A673 (cell line): ENCODE data around the gene SRP72. TPM values are rescaled to one million over a fixed set of nuclear protein-coding genes. Genes with fewer than 3 reads are reported as not detected.

ENCODE experiments used
- BruUV-seq: library from RNA; stranded (reverse); fragments of 400-500 nt; replicated peaks from 2 replicates; lab custom pipeline; 2021; lab: Mats Ljungman, UMichigan
- CTCF ChIA-PET: fragments of 300-600 bp; sonication (Branson Sonifier 250); formaldehyde crosslinking; loops from one replicate; lab custom pipeline; 2022; ENCODE audit warnings: antibody characterized with exemption; lab: Charles Lee
- POLR2A ChIA-PET: fragments of 300-600 bp; sonication (Branson Sonifier 250); formaldehyde crosslinking; loops from one replicate; lab custom pipeline; 2022; ENCODE audit warnings: antibody characterized with exemption; ENCODE audit not compliant: low non-redundant PET; lab: Charles Lee
- DNase-seq: peaks from one replicate; pipeline ENCODE4 v3.0.0-alpha.2; 2015; ENCODE audit warnings: low spot score
- H3K27ac ChIP-seq: fragments of 200-600 bp; sonication (generic); 2 replicates; pipeline ENCODE4 v1.5.1; 2016; ENCODE audit warnings: mixed run types, low read depth, mild to moderate bottlenecking, mixed read lengths, antibody characterized with exemption, low read length; ENCODE audit not compliant: poor library complexity, severe bottlenecking
- H3K27me3 ChIP-seq: fragments of 200-600 bp; sonication (generic); replicated peaks from 2 replicates; pipeline ENCODE4 v1.6.1; 2017; ENCODE audit warnings: mixed run types, low read depth, mild to moderate bottlenecking, mixed read lengths, antibody characterized with exemption, low read length; ENCODE audit not compliant: insufficient read depth, poor library complexity
- H3K36me3 ChIP-seq: fragments of 200-600 bp; sonication (generic); 2 replicates; pipeline ENCODE4 v1.6.1; 2016; ENCODE audit warnings: mixed run types, mild to moderate bottlenecking, mixed read lengths, antibody characterized with exemption, low read length; ENCODE audit not compliant: insufficient read depth, poor library complexity, severe bottlenecking
- H3K4me1 ChIP-seq: fragments of 200-600 bp; sonication (generic); 2 replicates; pipeline ENCODE4 v1.6.1; 2017; ENCODE audit warnings: mixed run types, mild to moderate bottlenecking, mixed read lengths, antibody characterized with exemption, low read length; ENCODE audit not compliant: insufficient read depth, poor library complexity, severe bottlenecking
- H3K4me3 ChIP-seq: fragments of 200-600 bp; sonication (generic); 2 replicates; pipeline ENCODE4 v1.5.1; 2016; ENCODE audit warnings: low read depth, mixed run types, mild to moderate bottlenecking, mixed read lengths, low read length; ENCODE audit not compliant: poor library complexity, severe bottlenecking
- H3K9me3 ChIP-seq: fragments of 200-600 bp; sonication (generic); 2 replicates; pipeline ENCODE4 v1.6.1; 2016; ENCODE audit warnings: mixed run types, low read depth, mild to moderate bottlenecking, mixed read lengths, antibody characterized with exemption, low read length; ENCODE audit not compliant: poor library complexity, severe bottlenecking
- EZH2 ChIP-seq: fragments of 200-600 bp; sonication (generic); IDR thresholded peaks from 2 replicates; pipeline ENCODE4 v1.6.1; 2017; ENCODE audit warnings: borderline replicate concordance, low read depth, mild to moderate bottlenecking, mixed read lengths, antibody characterized with exemption, low read length; ENCODE audit not compliant: poor library complexity, severe bottlenecking
- intact Hi-C: fragments of 100-400 bp; cut with micrococcal nuclease; formaldehyde crosslinking; loops from one replicate; pipeline ENCODE4 v1.10.0; 2022; ENCODE audit not compliant: unreplicated experiment
- total RNA-seq: library from RNA; stranded (reverse); gene quantifications from 2 replicates; pipeline ENCODE4 v1.2.3, GENCODE V29; 2021
- TF ChIP-seq, protein P1 (sequence below): fragments of 300-800, 200-600 bp; sonication (generic); conservative IDR thresholded peaks from 2 replicates; pipeline ENCODE4 v1.5.1; 2017; ENCODE audit warnings: low read depth, mild to moderate bottlenecking, antibody characterized with exemption, low read length, moderate library complexity, mixed read lengths

Gene SRP72
- total RNA-seq, 1 experiment from 2014 or later: 82.9 TPM

DNA sequence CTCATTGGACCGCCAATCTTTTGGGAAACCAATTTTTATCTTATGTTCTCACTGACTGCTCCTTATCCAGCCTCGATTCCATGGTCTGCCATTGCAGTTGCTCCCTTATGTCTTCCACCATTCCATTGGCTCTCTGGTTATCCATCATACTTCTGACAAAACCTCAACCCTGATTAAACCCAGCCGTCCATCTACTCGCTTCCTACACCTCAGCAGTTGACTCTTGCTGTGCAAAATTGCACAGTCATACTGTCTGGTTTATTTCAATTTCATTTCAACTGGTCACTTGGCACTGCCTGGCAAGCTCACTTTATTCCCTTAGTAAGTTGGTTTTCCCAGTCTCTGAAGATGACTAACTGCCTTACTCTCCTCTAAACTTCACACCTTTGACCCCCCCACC, 64.4 kb downstream of the SRP72 start:
- CTCF ChIA-PET: no interaction called here
- no peaks in the 10 kb centered on the region for H3K27me3 ChIP-seq
- no peak for DNase-seq
- no peak overlapping the region for H3K4me3 ChIP-seq
- H3K9me3 ChIP-seq: no peaks in the 10 kb centered on the region
- no peaks in the 10 kb centered on the region for H3K4me1 ChIP-seq
- no peak for TF ChIP-seq EZH2
- TF ChIP-seq, protein P1, sequence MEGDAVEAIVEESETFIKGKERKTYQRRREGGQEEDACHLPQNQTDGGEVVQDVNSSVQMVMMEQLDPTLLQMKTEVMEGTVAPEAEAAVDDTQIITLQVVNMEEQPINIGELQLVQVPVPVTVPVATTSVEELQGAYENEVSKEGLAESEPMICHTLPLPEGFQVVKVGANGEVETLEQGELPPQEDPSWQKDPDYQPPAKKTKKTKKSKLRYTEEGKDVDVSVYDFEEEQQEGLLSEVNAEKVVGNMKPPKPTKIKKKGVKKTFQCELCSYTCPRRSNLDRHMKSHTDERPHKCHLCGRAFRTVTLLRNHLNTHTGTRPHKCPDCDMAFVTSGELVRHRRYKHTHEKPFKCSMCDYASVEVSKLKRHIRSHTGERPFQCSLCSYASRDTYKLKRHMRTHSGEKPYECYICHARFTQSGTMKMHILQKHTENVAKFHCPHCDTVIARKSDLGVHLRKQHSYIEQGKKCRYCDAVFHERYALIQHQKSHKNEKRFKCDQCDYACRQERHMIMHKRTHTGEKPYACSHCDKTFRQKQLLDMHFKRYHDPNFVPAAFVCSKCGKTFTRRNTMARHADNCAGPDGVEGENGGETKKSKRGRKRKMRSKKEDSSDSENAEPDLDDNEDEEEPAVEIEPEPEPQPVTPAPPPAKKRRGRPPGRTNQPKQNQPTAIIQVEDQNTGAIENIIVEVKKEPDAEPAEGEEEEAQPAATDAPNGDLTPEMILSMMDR: no peak
- intact Hi-C loops: no loop called here
- TSS peak; percentile 24 for BruUV-seq
- POLR2A ChIA-PET: no interaction called here
- H3K36me3 ChIP-seq: no peaks in the 10 kb centered on the region
- H3K27ac ChIP-seq: no peak overlapping the region

DNA sequence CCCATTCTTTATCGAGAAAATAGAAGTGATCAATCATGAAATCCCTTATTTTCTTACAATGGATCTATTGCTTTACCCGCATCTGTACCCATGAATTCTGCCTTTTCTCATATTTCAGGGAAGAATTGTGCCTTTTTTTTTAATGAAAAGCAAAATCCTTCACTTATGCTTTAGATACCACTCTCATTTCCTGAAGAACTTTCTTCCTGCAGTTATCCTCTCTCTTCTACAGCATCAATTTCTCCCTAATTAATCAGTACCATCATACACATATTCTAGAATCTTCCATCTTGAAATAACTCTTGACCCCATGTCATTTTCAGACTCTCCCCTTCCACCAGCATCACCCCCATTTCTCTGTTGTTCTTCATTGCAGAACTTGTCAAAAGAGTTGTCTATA, 64.8 kb downstream of the SRP72 start:
- Histone ChIP-seq H3K27ac (no peak overlapping the region), H3K27me3 (no peaks in the 10 kb centered on the region), H3K9me3 (no peaks in the 10 kb centered on the region), H3K4me3 (no peak overlapping the region), H3K36me3 (no peaks in the 10 kb centered on the region), H3K4me1 (no peaks in the 10 kb centered on the region)
- intact Hi-C loops: no loop called here
- CTCF ChIA-PET: no interaction called here
- DNase-seq: no peak
- no TSS peak for BruUV-seq
- TF ChIP-seq, protein P1: no peak
- no peak for TF ChIP-seq EZH2
- POLR2A ChIA-PET: no interaction called here

DNA sequence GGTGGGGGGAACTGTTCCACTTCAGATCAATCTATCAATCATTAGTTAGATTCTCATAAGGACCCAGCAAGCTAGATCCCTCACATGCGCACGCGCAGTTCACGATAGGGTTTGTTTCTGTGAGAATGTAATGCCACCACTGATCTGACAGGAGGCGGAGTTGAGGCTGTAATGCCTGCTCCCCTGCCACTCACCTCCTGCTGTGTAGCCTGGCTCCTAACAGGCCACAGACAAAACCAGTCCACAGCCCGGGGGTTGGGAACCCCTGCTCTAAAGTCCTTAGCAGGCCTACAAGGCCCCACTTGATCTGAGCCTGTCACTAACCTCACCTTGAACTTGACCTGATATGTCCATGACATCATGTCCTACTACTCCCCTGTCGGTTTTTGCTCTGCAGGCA, 68.5 kb downstream of the SRP72 start:
- TF ChIP-seq, protein P1: no peak
- TF ChIP-seq EZH2: no peak
- no TSS peak for BruUV-seq
- ChIA-PET CTCF (no interaction called here), POLR2A (no interaction called here)
- Histone ChIP-seq H3K27me3 (no peaks in the 10 kb centered on the region), H3K27ac (no peak overlapping the region), H3K4me3 (no peak overlapping the region), H3K4me1 (no peaks in the 10 kb centered on the region), H3K9me3 (no peaks in the 10 kb centered on the region), H3K36me3 (no peaks in the 10 kb centered on the region)
- intact Hi-C loops: no loop called here
- DNase-seq: no peak
